NCI-H1092 treated with DMSO at 0.1 percent for 48 hours (cell line): ENCODE results near the gene WWC1.

Source experiments
- DNase-seq: peaks from one replicate; lab custom pipeline; 2025; lab: John Stamatoyannopoulos, UW

The WWC1 gene

DNA sequence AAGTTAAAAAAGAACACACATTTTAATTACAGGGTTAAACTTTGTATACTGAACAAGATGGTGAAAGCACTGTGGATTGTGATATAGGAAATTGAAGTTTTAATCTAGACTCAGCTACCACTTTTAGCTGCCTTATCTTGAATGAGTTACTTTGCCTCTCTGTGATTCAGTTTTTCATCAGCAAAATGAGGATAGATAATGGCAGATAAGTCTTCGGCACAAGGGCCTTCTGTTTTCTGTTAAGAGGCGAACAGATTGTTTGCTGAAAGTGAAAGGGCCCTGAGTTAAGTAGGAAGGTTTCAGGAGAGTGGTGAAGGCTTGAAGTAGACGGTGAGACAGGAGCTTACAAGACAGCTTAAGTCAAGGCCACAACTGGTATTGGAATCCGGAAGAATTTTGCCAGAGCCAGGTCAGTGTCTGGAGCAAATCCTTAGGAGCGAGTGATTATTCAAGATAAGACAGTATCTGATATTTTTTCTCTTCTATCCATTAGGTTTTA is 202.7 kb downstream of the WWC1 start:
- DNase-seq, result no peak

DNA sequence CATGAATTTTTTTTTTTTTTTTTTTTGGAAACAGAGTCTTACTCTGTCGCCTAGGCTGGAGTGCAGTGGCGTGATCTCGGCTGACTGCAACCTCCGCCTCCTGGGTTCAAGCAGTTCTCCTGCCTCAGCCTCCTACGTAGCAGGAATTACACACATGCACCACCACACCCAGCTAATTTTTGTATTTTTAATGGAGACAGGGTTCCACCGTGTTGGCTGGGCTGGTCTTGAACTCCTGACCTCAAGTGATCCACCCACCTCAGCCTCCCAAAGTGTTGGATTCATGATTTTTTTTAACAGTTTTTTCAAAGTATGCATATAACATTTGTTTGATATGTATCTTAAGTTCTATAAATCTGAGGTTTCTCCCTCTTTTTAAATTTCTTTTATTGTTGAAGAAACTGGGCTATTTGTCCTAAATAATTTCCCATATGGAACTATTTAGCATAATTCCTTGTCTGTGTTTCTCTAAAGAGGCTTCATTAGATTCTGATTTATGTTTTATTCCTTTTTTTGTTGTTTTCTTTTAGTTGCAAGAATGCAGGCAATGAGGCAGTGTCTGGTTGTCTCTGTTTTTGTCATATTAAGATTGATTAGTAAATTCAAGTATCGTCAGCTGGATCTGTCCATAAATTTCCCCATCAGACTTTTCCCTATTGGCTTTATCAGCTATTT is 211.3 kb downstream of the WWC1 start:
- no peak for DNase-seq

DNA sequence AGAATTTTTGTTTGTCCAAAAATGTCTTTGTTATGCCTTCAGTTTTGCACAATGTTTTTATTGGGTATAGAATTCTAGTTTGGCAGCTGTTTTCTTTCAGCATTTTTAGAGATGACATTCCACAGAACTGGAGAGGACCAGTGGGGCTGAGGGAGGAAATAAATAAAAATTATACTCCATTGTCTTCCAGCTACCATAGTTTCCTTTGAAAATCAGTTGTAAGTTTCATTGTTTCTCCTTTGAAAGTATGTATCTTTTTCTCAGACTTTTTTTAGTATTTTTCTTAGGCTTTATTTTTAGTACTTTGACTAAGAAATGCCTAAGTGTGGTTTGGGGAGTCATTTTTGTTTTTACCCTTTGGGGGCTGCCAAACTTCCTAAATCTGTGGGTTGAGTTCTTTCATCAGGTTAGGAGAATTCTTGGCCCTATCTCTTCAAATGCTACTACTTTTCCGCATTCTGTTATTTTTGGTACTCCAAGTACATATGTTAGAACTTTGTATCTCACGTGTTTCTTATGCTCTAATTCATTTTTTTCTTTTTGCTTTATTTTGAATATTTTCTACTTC is 222.5 kb downstream of the WWC1 start:
- no peak for DNase-seq
